Gastrocnemius medialis (tissue), 4 donors: Measurements from ENCODE around the gene SLC17A4. TPM values are rescaled to one million over a fixed set of nuclear protein-coding genes. Genes with fewer than 3 reads are reported as not detected.

Experiments used
- ATAC-seq, 2 donors: fragments of 150-250 bp; one replicate each; pipeline ENCODE4 v1.9.1; 2016
- DNase-seq, 2 donors: peaks; one replicate each; pipeline ENCODE4 v3.0.0-alpha.2; 2019
- H3K27ac ChIP-seq, 4 donors: fragments of 200-600 bp; sonication (generic); 1 replicate in 1 of 4; 2 replicates in 3 of 4; pipeline ENCODE4 v1.5.1; 2016 to 2018; ENCODE audit warnings: mild to moderate bottlenecking in 2 of 4, moderate library complexity in 1 of 4
- H3K27me3 ChIP-seq, 3 donors: fragments of 200-600 bp; sonication (generic) in 2 of 3; 1 replicate in 1 of 3; 2 replicates in 2 of 3; pipeline versions ENCODE4 v1.5.1 to v1.6.0; 2016 to 2019; ENCODE audit warnings: mild to moderate bottlenecking in 1 of 3, moderate library complexity in 1 of 3
- H3K36me3 ChIP-seq, 2 donors: fragments of 200-600 bp; sonication (generic) in 1 of 2; one replicate each; pipeline ENCODE4 v1.5.1; 2017 to 2018
- H3K4me1 ChIP-seq, 2 donors: fragments of 200-600 bp; sonication (generic) in 1 of 2; one replicate each; pipeline ENCODE4 v1.5.1; 2016 to 2017; ENCODE audit warnings: mild to moderate bottlenecking in 2 of 2
- H3K4me3 ChIP-seq, 4 donors: fragments of 200-600 bp; sonication (generic) in 3 of 4; 1 replicate in 1 of 4; 2 replicates in 3 of 4; pipeline ENCODE4 v1.5.1; 2016 to 2019; ENCODE audit warnings: mild to moderate bottlenecking in 2 of 4
- H3K9me3 ChIP-seq, 3 donors: fragments of 200-600 bp; sonication (generic) in 2 of 3; 1 replicate in 1 of 3; 2 replicates in 2 of 3; pipeline ENCODE4 v1.5.1; 2016 to 2019
- CTCF ChIP-seq, 5 experiments: fragments of 450-650 bp in 3 of 5; fragments of 200-600 bp in 2 of 5; sonication (generic) in 2 of 5; IDR thresholded peaks in 4 of 5; conservative IDR thresholded peaks in 1 of 5; 1 replicate in 4 of 5; 2 replicates in 1 of 5; pipeline ENCODE4 v1.5.1; 2016 to 2019; ENCODE audit warnings: antibody characterized with exemption in 5 of 5, mild to moderate bottlenecking in 3 of 5, moderate library complexity in 3 of 5
- POLR2A ChIP-seq, 2 donors: fragments of 450-650 bp; IDR thresholded peaks; one replicate each; pipeline ENCODE4 v1.6.1; 2017; ENCODE audit warnings: antibody characterized with exemption in 2 of 2, mild to moderate bottlenecking in 2 of 2, moderate library complexity in 2 of 2
- in situ Hi-C, 4 donors: fragments of 200-750 bp; cut with MboI; loops; one replicate each; pipeline versions ENCODE4 v1.15.0 to v1.8.0; 2017; ENCODE audit warnings: low sequenced_read_pairs in 4 of 4
- intact Hi-C: fragments of 100-400 bp; cut with DNase I; formaldehyde crosslinking; loops from one replicate; pipeline ENCODE4 v1.15.1; 2023; ENCODE audit warnings: low total_unique reads
- total RNA-seq, 4 donors: library from RNA; depleted of rRNA; stranded (reverse); fragments of >200 nt; gene quantifications; one replicate each; pipeline versions ENCODE4 v1.1.0 to v1.2.3, GENCODE V29; 2016

Gene SLC17A4
- total RNA-seq, 4 donors from 2014 or later, result 0.12 TPM; not detected in 3

- TF ChIP-seq POLR2A (IDR thresholded peaks at IDR 0.05) (no peak), CTCF (IDR thresholded peaks at IDR 0.05 in 4 of 5, conservative IDR thresholded peaks at IDR 0.05 in 1 of 5) (no peak)
- no peaks in the 10 kb centered on the region for H3K27me3 ChIP-seq
- ATAC-seq, result no peak
- DNase-seq, result no peak
- no peaks in the 10 kb centered on the region for H3K9me3 ChIP-seq
- H3K4me1 ChIP-seq, result no peaks in the 10 kb centered on the region
- no peak overlapping the region for H3K27ac ChIP-seq
- no peaks in the 10 kb centered on the region for H3K36me3 ChIP-seq
- no peak overlapping the region for H3K4me3 ChIP-seq
- in situ Hi-C loops, result no loop called here
- intact Hi-C loops, result no loop called here
Observed at GRCh38 chr6:25768566-25768965, 14.0 kb downstream of the SLC17A4 start.

- no peak for ATAC-seq
- Histone ChIP-seq H3K27ac (no peak overlapping the region), H3K9me3 (no peaks in the 10 kb centered on the region), H3K4me3 (no peak overlapping the region), H3K36me3 (no peaks in the 10 kb centered on the region), H3K4me1 (no peaks in the 10 kb centered on the region), H3K27me3 (no peaks in the 10 kb centered on the region)
- intact Hi-C loops (no loop called here), in situ Hi-C loops (no loop called here)
- DNase-seq, result no peak
- TF ChIP-seq CTCF (IDR thresholded peaks at IDR 0.05 in 4 of 5, conservative IDR thresholded peaks at IDR 0.05 in 1 of 5) (no peak), POLR2A (IDR thresholded peaks at IDR 0.05) (no peak)
Observed at GRCh38 chr6:25769983-25770382, 15.4 kb downstream of the SLC17A4 start.

- no peak for TF ChIP-seq POLR2A (IDR thresholded peaks at IDR 0.05)
- no peaks in the 10 kb centered on the region for H3K36me3 ChIP-seq
- in situ Hi-C loops (no loop called here), intact Hi-C loops (no loop called here)
- no peaks in the 10 kb centered on the region for H3K27me3 ChIP-seq
- H3K4me3 ChIP-seq, result no peak overlapping the region
- H3K4me1 ChIP-seq, result no peaks in the 10 kb centered on the region
- no peaks in the 10 kb centered on the region for H3K9me3 ChIP-seq
- DNase-seq (no peak), ATAC-seq (no peak)
- H3K27ac ChIP-seq, result no peak overlapping the region
Observed at GRCh38 chr6:25774120-25774715, 19.7 kb downstream of the SLC17A4 start.

GRCh38 chr6:25777031-25777430 lies 22.5 kb downstream of the SLC17A4 start:
- no peak overlapping the region for H3K4me3 ChIP-seq
- TF ChIP-seq CTCF (IDR thresholded peaks at IDR 0.05 in 4 of 5, conservative IDR thresholded peaks at IDR 0.05 in 1 of 5), result no peak
- TF ChIP-seq POLR2A (IDR thresholded peaks at IDR 0.05), result no peak
- no peak for DNase-seq
- intact Hi-C loops (no loop called here), in situ Hi-C loops (no loop called here)
- H3K9me3 ChIP-seq, result no peaks in the 10 kb centered on the region
- no peaks in the 10 kb centered on the region for H3K36me3 ChIP-seq
- no peak for ATAC-seq
- H3K27ac ChIP-seq, result no peak overlapping the region
- no peaks in the 10 kb centered on the region for H3K27me3 ChIP-seq
- no peaks in the 10 kb centered on the region for H3K4me1 ChIP-seq

GRCh38 chr6:25777856-25778649 lies 23.5 kb downstream of the SLC17A4 start:
- intact Hi-C loops (no loop called here), in situ Hi-C loops (no loop called here)
- TF ChIP-seq CTCF (IDR thresholded peaks at IDR 0.05 in 4 of 5, conservative IDR thresholded peaks at IDR 0.05 in 1 of 5), result no peak
- no peak for TF ChIP-seq POLR2A (IDR thresholded peaks at IDR 0.05)
- DNase-seq (no peak), ATAC-seq (no peak)
- H3K4me3 ChIP-seq, result no peak overlapping the region
- H3K4me1 ChIP-seq, result no peaks in the 10 kb centered on the region
- H3K27me3 ChIP-seq, result no peaks in the 10 kb centered on the region
- H3K27ac ChIP-seq, result no peak overlapping the region
- no peaks in the 10 kb centered on the region for H3K36me3 ChIP-seq
- no peaks in the 10 kb centered on the region for H3K9me3 ChIP-seq
